KBM-7 (cell line): ENCODE results near the gene SLC9B1.
"Not testable (repeated sequence)": the region's sequence is repeated elsewhere in the genome, so short reads cannot be mapped to it uniquely, and the experiment has no call there.

Experiments
- DNase-seq: peaks from one replicate; pipeline ENCODE4 v3.0.0-alpha.2; 2015
- in situ Hi-C: fragments of 300-500 bp; cut with MboI; formaldehyde crosslinking; loops from 2 replicates; pipeline ENCODE4 v1.14.3; 2020; ENCODE audit warnings: low sequenced_read_pairs, low pct_unique_long_range_greater_than_20kb, mixed read lengths

The SLC9B1 gene

GRCh38 chr4:103018391-103019307, 856 bp downstream of the SLC9B1 start:
- no peak for DNase-seq
- in situ Hi-C loops: loop anchor here (25.0 kb wide), 1 partner anchor 581 kb away; no protein-coding TSS in a partner anchor

GRCh38 chr4:103012551-103012950, 7.0 kb downstream of the SLC9B1 start:
- in situ Hi-C loops: loop anchor here (25.0 kb wide), 1 partner anchor 575 kb away; no protein-coding TSS in a partner anchor
- no peak for DNase-seq

DNA sequence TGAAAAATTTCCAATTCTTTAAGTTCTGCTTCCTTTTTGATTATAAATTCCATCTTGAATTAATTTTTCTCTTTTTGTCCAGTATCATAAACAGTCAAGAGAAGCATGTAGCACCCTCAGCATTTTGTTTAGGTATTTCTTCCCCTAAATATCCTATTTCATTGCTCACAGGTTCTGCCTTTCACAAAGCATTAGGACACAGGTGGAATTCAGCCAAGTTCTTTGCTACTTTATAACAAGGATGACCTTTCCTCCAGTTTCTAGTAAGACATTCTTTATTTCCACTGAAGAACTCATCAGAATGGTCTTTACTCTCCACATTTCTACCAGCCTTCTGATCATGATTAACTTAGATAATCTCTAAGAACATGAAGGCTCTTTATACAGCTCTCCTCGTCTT, 7.4 kb downstream of the SLC9B1 start:
- DNase-seq: no peak
- in situ Hi-C loops: loop anchor here (25.0 kb wide), 1 partner anchor 575 kb away; no protein-coding TSS in a partner anchor

GRCh38 chr4:103011378-103012025, 8.0 kb downstream of the SLC9B1 start:
- in situ Hi-C loops: loop anchor here (25.0 kb wide), 1 partner anchor 574 kb away; no protein-coding TSS in a partner anchor
- no peak for DNase-seq

GRCh38 chr4:103010804-103011203, 8.7 kb downstream of the SLC9B1 start:
- in situ Hi-C loops: loop anchor here (25.0 kb wide), 1 partner anchor 574 kb away; no protein-coding TSS in a partner anchor
- DNase-seq: no peak

DNA sequence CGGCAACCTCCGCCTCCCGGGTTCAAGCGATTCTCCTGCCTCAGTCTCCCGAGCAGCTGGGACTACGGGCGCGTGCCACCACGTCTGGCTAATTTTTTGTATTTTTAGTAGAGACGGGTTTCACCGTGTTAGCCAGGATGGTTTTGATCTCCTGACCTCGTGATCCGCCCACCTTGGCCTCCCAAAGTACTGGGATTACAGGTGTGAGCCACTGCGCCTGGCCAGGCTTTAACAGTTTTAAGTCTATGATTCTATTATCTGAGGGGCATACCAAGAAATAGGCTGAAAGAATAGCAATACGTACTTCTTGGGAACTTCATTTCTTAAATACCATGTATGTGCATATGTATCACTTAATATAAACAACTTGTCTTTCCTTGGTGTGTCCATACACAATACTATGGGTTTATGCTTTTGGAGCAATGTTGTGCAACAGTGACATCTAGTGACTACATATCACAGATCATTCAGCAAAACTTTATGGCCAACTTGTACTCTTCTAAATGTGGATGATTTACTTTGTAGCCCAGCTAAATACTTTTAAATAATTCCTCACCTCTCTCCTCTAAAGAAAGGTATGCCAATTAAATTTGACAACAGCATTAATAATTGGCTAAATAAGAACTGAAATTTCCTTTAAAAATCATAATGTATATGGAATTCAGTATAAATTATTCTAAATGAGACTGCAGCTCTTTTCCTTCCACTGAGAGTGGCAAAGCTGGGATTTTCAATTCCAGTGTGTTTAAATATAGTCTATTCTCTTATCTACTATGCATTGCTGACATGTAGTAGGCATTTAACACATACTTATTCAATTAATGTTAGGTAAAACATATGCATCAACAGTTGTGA, 10.4 kb downstream of the SLC9B1 start:
- in situ Hi-C loops: loop anchor here (10.0 to 25.0 kb wide), 2 partner anchors 384 to 572 kb away; no protein-coding TSS in a partner anchor
- DNase-seq: peak; percentile 76

DNA sequence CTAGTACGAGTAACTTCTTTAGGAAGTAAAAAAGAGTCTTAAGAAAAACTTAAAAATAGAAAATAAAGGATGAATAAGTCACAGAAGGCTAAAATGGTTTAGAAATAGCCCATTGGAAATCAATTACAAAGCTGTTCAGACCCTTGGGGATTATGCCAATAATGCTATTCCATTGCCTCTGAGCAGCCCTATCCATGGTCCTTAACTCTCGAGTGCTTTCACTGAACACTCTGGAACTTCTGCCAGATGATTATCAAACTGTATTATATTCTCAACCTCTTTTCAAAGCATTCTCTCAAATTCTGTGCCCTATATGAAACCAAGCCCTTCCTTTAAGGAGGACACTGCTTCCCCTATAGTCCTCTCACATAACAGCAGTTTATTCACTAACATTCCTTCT, 17.0 kb downstream of the SLC9B1 start:
- in situ Hi-C loops: loop anchor here (10.0 to 25.0 kb wide), 2 partner anchors 378 to 565 kb away; no protein-coding TSS in a partner anchor
- no peak for DNase-seq

DNA sequence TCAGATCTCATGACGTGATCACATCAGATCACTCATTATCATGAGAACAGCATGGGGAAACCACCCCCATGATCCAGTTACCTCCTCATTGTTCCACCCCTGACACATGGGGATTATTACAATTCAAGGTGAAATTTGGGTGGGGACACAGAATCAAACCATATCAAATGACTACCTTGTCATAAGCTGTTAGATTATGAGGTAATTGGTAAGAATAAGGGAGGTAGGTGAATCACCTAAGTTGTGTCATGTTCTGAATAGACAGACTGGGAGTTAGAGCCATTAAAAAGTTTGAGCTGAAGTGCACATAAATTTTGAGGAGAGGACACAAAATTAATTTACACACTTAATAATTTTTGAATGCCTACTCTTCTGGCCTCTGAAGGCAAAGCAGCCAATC, 24.7 kb downstream of the SLC9B1 start:
- no peak for DNase-seq
- in situ Hi-C loops: no loop called here

GRCh38 chr4:102993985-102994384, 25.5 kb downstream of the SLC9B1 start:
- DNase-seq, in situ Hi-C loops: not testable (repeated sequence)

- in situ Hi-C loops: no loop called here
- no peak for DNase-seq
Observed at GRCh38 chr4:102988429-102989020, 31.0 kb downstream of the SLC9B1 start.

DNA sequence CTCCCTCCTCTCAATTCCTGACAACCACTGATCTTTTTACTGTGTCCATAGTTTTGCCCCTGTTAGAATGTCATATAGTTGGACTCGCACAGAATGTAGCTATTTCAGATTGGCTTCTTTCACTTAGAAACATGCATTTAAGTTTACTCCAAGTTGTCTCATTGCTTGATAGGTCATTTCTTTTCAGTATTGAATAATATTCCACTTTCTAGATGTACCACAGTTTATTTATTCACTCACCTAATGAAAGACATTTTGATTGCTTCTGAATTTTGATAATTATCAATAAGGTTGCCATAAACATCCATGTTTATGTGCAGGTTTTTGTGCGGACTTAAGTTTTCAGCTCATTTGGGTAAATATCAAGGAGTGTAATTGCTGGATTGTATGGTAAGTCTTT, 38.5 kb downstream of the SLC9B1 start:
- in situ Hi-C loops: no loop called here
- no peak for DNase-seq

DNA sequence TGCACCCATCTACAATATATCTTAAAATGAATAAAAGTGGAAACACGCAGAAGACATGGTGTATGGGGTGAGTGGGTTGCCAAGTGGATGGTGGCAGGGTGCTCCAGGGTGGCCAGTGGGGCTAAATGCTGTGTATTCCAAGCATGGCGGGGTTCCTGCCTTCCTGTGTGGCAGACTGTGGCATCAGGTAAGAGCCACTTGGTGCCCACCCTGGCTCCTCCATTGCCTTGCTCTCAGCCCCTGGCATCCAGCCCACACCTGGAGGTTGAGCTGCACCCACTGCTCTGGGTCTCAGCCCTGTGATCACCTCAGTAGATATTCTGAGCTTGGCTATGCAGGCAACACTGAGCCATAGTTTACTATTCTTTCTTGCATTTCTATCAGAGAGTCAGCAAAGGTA, 57.7 kb downstream of the SLC9B1 start:
- DNase-seq, in situ Hi-C loops: not testable (repeated sequence)

GRCh38 chr4:102959496-102959895, 60.0 kb downstream of the SLC9B1 start:
- in situ Hi-C loops: no loop called here
- DNase-seq: no peak

- DNase-seq: no peak
- in situ Hi-C loops: no loop called here
Observed at GRCh38 chr4:102945066-102945465, 74.4 kb downstream of the SLC9B1 start.

GRCh38 chr4:102938063-102938462, 81.4 kb downstream of the SLC9B1 start:
- in situ Hi-C loops, DNase-seq: not testable (repeated sequence)

DNA sequence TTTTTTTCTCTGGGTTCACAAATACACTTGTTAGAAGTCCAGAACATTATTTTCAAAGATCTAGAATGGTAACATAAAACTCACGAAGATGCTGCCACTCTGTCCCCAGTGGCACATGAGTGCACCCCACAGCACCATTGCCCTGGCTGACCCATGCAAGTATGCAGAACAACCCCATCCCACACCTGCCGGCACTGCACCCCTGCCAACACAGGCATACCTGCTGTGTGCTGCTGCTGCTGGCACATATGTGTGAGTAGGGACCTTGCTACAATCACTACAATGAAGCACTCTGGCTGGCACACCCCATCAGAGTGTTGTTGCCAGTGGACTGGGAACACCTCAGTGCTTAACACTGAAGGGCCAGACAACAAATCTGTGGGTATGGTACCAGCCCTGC, 83.8 kb downstream of the SLC9B1 start:
- no peak for DNase-seq
- in situ Hi-C loops: no loop called here

- in situ Hi-C loops, DNase-seq: not testable (repeated sequence)
Observed at GRCh38 chr4:102919697-102920096, 99.8 kb downstream of the SLC9B1 start.

DNA sequence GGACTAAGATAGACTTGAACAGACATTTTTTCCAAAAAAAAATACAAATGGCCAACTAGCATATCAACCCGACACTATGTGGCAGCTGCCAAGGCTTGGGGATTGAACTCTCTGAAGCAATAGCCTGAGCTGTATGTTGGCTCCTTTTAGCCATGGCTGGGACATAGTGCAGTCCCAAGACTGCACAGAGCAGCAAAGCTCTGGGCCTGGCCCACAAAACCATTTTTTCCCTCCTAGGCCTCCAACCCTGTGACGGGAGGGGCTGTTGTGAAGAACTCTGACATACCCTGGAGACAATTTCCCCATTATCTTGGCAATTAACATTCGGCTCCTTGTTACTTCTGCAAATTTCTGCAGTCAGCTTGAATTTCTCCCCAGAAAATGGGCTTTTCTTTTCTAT, 100.6 kb downstream of the SLC9B1 start:
- in situ Hi-C loops: no loop called here
- DNase-seq: no peak

DNA sequence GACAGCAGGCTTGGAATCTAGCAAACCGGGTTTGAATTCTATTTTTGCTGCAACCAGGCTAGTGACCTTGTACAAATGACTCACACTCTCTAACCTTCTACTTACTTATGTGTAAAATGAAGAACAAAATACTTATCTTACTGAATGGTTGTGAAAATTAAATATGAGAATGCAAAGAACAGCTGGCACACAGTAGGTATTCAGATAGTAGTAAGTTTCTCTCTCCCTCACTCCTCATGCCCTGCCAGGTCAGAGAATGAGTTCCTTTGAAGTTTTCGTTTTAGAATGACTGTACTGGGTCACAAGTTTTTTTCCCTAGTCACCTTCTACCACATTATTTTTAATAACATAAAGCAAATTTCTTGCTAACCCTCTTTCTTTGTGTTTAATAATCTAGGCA, 117.7 kb downstream of the SLC9B1 start:
- in situ Hi-C loops: no loop called here
- no peak for DNase-seq
